ENCODE data around the gene SLIRP. TPM values are rescaled to one million over a fixed set of nuclear protein-coding genes. Genes with fewer than 3 reads are reported as not detected.

Gene SLIRP
- total RNA-seq, 1 experiment from 2014 or later = 162 TPM

Other genes starting within 250 kb of the SLIRP start
- gene ISM2, start 209.3 kb upstream of the SLIRP start, total RNA-seq (2021; ENCODE audit: unreplicated experiment) = 2.6 TPM
- gene SPTLC2, start 91.5 kb upstream of the SLIRP start, total RNA-seq (2021; ENCODE audit: unreplicated experiment) = 21.0 TPM
- 13.0 TPM for gene ALKBH1, start 80 bp upstream of the SLIRP start, total RNA-seq (2021; ENCODE audit: unreplicated experiment)
- gene SNW1, start 53.1 kb downstream of the SLIRP start, total RNA-seq (2021; ENCODE audit: unreplicated experiment) = 67.0 TPM
- 10.1 TPM for gene ADCK1, start 92.0 kb downstream of the SLIRP start, total RNA-seq (2021; ENCODE audit: unreplicated experiment)

Data from Panc1 (cell line).